K562 treated with DMSO at 1 percent for 4 hours (cell line): ENCODE data around the gene METRNL. TPM values are rescaled to one million over a fixed set of nuclear protein-coding genes. Genes with fewer than 3 reads are reported as not detected.

Source experiments
- total RNA-seq: library from RNA; unstranded; fragments of 300-600 nt; gene quantifications from 2 replicates; pipeline ENCODE4 v1.2.3, GENCODE V29; 2022; ENCODE audit not compliant: insufficient read depth

Gene METRNL, protein sequence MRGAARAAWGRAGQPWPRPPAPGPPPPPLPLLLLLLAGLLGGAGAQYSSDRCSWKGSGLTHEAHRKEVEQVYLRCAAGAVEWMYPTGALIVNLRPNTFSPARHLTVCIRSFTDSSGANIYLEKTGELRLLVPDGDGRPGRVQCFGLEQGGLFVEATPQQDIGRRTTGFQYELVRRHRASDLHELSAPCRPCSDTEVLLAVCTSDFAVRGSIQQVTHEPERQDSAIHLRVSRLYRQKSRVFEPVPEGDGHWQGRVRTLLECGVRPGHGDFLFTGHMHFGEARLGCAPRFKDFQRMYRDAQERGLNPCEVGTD
- 14.5 and 27.4 TPM in 2 replicates for total RNA-seq

GRCh38 chr17:83079352-83079747 is at the start of gene METRNL:
Gene METRNL (plus strand): TSS chr17:83079609. CDS start chr17:83079816, 207 bp downstream.

Other genes starting within 250 kb of the METRNL start
- gene ZNF750, start 239.6 kb upstream of the METRNL start, total RNA-seq = not detected in 2 replicates